ENCODE results near the gene PITPNM3.

The PITPNM3 gene

DNA sequence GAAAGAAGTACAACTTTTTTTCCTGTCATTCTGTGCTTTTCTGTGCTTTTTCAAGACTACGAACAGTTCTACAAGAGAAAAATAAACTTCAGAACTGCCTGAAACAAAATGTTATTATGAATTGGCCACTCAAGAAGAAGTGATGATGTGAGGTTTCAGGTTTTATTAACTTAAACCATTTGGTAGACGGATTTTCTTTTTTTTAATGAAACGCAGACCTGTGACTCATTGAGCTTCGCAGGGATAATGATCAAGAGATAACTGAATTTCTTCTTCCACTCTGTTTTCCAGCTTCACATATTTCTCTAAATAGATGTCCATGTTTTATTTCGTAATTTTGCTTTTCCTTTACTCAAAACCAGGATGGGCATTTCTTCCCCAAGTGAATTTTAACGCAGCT is 154.1 kb downstream of the PITPNM3 start:
- no peaks in the 10 kb centered on the region for H3K27me3 ChIP-seq (ENCODE audit: insufficient read depth, low read length, poor library complexity, severe bottlenecking)
- TF ChIP-seq, protein P1, sequence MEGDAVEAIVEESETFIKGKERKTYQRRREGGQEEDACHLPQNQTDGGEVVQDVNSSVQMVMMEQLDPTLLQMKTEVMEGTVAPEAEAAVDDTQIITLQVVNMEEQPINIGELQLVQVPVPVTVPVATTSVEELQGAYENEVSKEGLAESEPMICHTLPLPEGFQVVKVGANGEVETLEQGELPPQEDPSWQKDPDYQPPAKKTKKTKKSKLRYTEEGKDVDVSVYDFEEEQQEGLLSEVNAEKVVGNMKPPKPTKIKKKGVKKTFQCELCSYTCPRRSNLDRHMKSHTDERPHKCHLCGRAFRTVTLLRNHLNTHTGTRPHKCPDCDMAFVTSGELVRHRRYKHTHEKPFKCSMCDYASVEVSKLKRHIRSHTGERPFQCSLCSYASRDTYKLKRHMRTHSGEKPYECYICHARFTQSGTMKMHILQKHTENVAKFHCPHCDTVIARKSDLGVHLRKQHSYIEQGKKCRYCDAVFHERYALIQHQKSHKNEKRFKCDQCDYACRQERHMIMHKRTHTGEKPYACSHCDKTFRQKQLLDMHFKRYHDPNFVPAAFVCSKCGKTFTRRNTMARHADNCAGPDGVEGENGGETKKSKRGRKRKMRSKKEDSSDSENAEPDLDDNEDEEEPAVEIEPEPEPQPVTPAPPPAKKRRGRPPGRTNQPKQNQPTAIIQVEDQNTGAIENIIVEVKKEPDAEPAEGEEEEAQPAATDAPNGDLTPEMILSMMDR (conservative IDR thresholded peaks at IDR 0.05; ENCODE audit: low read length) = no peak
- TF ChIP-seq EZH2phosphoT487 (IDR thresholded peaks at IDR 0.05; ENCODE audit: borderline replicate concordance) = no peak
- no peaks in the 10 kb centered on the region for H4K20me1 ChIP-seq (ENCODE audit: insufficient read depth, low read length, poor library complexity, severe bottlenecking)
- H3K9me3 ChIP-seq (ENCODE audit: insufficient read depth, low read depth, low read length) = no peaks in the 10 kb centered on the region; the same call in none of the 2 replicates
- no peak overlapping the region for H2AFZ ChIP-seq (ENCODE audit: low read length)
- no peaks in the 10 kb centered on the region for H3F3A ChIP-seq (ENCODE audit: low read depth)
- H3K36me3 ChIP-seq (ENCODE audit: insufficient read depth, low read length) = no peaks in the 10 kb centered on the region
- no peak overlapping the region for H3K4me2 ChIP-seq (ENCODE audit: low read depth, low read length, poor library complexity, severe bottlenecking)
- H3K9me2 ChIP-seq (replicated peaks; ENCODE audit: low read depth, low read length) = no peaks in the 10 kb centered on the region
- H3K79me2 ChIP-seq (ENCODE audit: insufficient read depth, low read length) = no peaks in the 10 kb centered on the region
- no peak overlapping the region for H3K4me3 ChIP-seq (ENCODE audit: low read length, poor library complexity, severe bottlenecking)
- no peak overlapping the region for H3K9ac ChIP-seq (ENCODE audit: low read depth, low read length, poor library complexity, severe bottlenecking)
- H3K4me1 ChIP-seq (ENCODE audit: insufficient read depth, low read length, poor library complexity, severe bottlenecking) = no peaks in the 10 kb centered on the region

Data from Loucy (cell line).